ENCODE data around the gene OR3A2. TPM values are rescaled to one million over a fixed set of nuclear protein-coding genes. Genes with fewer than 3 reads are reported as not detected.
"Not testable (repeated sequence)": the region's sequence is repeated elsewhere in the genome, so short reads cannot be mapped to it uniquely, and the experiment has no call there.

Gene OR3A2
- total RNA-seq, result under 0.01 TPM in 1 of 2 replicates, not detected in the other
- polyA plus RNA-seq, result 0.03 TPM in 1 of 2 replicates, not detected in the other
- not detected in 2 replicates for polyA plus RNA-seq (2012)
- polyA minus RNA-seq (ENCODE audit: low replicate concordance), result not detected in 2 replicates

DNA sequence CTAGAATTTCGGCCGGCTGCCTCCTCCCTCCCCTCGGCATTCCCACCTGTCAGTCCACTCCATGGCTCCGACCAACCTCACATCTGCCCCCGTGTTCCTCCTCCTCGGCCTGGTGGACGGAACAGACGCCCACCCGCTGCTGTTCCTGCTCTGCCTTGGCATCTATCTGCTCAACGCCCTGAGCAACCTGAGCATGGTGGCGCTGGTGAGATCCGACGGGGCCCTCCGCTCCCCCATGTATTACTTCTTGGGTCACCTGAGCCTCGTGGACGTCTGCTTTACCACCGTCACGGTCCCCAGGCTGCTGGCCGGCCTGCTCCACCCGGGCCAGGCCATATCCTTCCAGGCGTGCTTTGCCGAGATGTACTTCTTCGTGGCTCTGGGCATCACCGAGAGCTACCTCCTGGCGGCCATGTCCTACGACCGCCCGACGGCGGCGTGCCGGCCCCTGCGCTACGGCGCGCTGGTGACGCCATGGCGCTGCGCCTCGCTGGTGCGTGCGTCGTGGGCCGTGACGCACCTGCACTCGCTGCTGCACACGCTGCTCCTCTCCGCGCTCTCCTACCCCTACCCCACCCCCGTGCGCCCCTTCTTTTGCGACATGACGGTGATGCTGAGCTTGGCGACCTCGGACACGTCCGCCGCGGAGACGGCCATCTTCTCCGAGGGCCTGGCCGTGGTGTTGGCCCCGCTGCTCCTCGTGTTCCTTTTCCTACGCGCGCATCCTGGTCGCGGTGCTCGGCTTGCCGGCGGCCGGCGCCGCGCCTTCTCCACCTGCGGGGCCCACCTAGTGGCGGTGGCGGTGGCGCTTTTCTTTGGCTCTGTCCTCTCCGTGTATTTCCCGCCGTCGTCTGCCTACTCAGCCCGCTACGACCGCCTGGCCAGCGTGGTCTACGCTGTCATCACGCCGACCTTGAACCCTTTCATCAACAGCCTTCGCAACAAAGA lies at the start of gene OR3A2:
Gene OR3A2, minus strand, starts transcription at position 440 of the 948 bp plus-strand sequence.
- TF ChIP-seq, protein P1, sequence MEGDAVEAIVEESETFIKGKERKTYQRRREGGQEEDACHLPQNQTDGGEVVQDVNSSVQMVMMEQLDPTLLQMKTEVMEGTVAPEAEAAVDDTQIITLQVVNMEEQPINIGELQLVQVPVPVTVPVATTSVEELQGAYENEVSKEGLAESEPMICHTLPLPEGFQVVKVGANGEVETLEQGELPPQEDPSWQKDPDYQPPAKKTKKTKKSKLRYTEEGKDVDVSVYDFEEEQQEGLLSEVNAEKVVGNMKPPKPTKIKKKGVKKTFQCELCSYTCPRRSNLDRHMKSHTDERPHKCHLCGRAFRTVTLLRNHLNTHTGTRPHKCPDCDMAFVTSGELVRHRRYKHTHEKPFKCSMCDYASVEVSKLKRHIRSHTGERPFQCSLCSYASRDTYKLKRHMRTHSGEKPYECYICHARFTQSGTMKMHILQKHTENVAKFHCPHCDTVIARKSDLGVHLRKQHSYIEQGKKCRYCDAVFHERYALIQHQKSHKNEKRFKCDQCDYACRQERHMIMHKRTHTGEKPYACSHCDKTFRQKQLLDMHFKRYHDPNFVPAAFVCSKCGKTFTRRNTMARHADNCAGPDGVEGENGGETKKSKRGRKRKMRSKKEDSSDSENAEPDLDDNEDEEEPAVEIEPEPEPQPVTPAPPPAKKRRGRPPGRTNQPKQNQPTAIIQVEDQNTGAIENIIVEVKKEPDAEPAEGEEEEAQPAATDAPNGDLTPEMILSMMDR (conservative IDR thresholded peaks at IDR 0.05 in 1 of 2, IDR thresholded peaks at IDR 0.05 in 1 of 2; ENCODE audit: low read depth in 1 of 2, low read length in 2 of 2), result no peak
- no peak for TF ChIP-seq EZH2 (IDR thresholded peaks at IDR 0.05; ENCODE audit: low read length, missing control alignments)

GRCh38 chr17:3433741-3434140 lies 47.6 kb upstream of the OR3A2 start, which contains the start of gene OR1E2:
Gene OR1E2, minus strand, starts transcription at chr17:3433841. Its CDS starts 0 bp downstream, at chr17:3433841.
- no peak within 1 kb of the TSS for H3K9ac ChIP-seq (ENCODE audit: insufficient read depth, low read length)
- H3K36me3 ChIP-seq (ENCODE audit: control insufficient read depth, insufficient read depth, low read length), result no peaks in the 10 kb centered on the region
- DNase-seq (ENCODE audit: low read depth in 2 of 2), result no peak
- H3K79me2 ChIP-seq (ENCODE audit: control insufficient read depth, insufficient read depth, low read length), result no peaks in the 10 kb centered on the region
- no peak within 1 kb of the TSS for H3K4me2 ChIP-seq (ENCODE audit: extremely low read depth, insufficient read depth, low read length)
- no peak within 1 kb of the TSS for H3K27ac ChIP-seq (ENCODE audit: insufficient read depth, low read length)
- H4K20me1 ChIP-seq (ENCODE audit: control insufficient read depth, extremely low read depth, insufficient read depth, low read length), result no peaks in the 10 kb centered on the region
- H3K27me3 ChIP-seq (ENCODE audit: control insufficient read depth, insufficient read depth, low read length), result no peaks in the 10 kb centered on the region
- H3K9me3 ChIP-seq (ENCODE audit: control insufficient read depth, insufficient read depth, low read depth, low read length), result no peaks in the 10 kb centered on the region
- no peaks in the 10 kb centered on the region for H3K4me1 ChIP-seq (ENCODE audit: control insufficient read depth, extremely low read depth, insufficient read depth, low read length)
- TF ChIP-seq, protein P1 (conservative IDR thresholded peaks at IDR 0.05 in 1 of 2, IDR thresholded peaks at IDR 0.05 in 1 of 2; ENCODE audit: low read depth in 1 of 2, low read length in 2 of 2), result no peak
- TF ChIP-seq EZH2 (IDR thresholded peaks at IDR 0.05; ENCODE audit: low read length, missing control alignments), result no peak
- no peak within 1 kb of the TSS for H3K4me3 ChIP-seq (replicated peaks in 1 of 4; ENCODE audit: control extremely low read depth in 1 of 4, insufficient read depth in 1 of 4, low read depth in 3 of 4, low read length in 4 of 4)
- H2AFZ ChIP-seq (ENCODE audit: low read length), result no peak within 1 kb of the TSS

More for the DNA sequence above, at the start of gene OR3A2:
- Histone ChIP-seq H3K27me3 (ENCODE audit: control insufficient read depth, insufficient read depth, low read length) (no peaks in the 10 kb centered on the region), H2AFZ (ENCODE audit: low read length) (no peak within 1 kb of the TSS), H3K4me3 (replicated peaks in 1 of 4; ENCODE audit: control extremely low read depth in 1 of 4, insufficient read depth in 1 of 4, low read depth in 3 of 4, low read length in 4 of 4) (no peak within 1 kb of the TSS), H3K9me3 (ENCODE audit: control insufficient read depth, insufficient read depth, low read depth, low read length) (no peaks in the 10 kb centered on the region), H3K4me1 (ENCODE audit: control insufficient read depth, extremely low read depth, insufficient read depth, low read length) (no peaks in the 10 kb centered on the region), H3K36me3 (ENCODE audit: control insufficient read depth, insufficient read depth, low read length) (no peaks in the 10 kb centered on the region), H3K4me2 (ENCODE audit: extremely low read depth, insufficient read depth, low read length) (no peak within 1 kb of the TSS), H4K20me1 (ENCODE audit: control insufficient read depth, extremely low read depth, insufficient read depth, low read length) (no peaks in the 10 kb centered on the region), H3K27ac (ENCODE audit: insufficient read depth, low read length) (no peak within 1 kb of the TSS), H3K9ac (ENCODE audit: insufficient read depth, low read length) (no peak within 1 kb of the TSS), H3K79me2 (ENCODE audit: control insufficient read depth, insufficient read depth, low read length) (no peaks in the 10 kb centered on the region)
- DNase-seq (ENCODE audit: low read depth in 2 of 2), result no peak

GRCh38 chr17:3433215-3433614 lies 47.1 kb upstream of the OR3A2 start:
- H3K4me1 ChIP-seq (ENCODE audit: control insufficient read depth, extremely low read depth, insufficient read depth, low read length); H4K20me1 ChIP-seq (ENCODE audit: control insufficient read depth, extremely low read depth, insufficient read depth, low read length); H3K4me3 ChIP-seq (replicated peaks in 1 of 4; ENCODE audit: control extremely low read depth in 1 of 4, insufficient read depth in 1 of 4, low read depth in 3 of 4, low read length in 4 of 4); DNase-seq (ENCODE audit: low read depth in 2 of 2); H3K79me2 ChIP-seq (ENCODE audit: control insufficient read depth, insufficient read depth, low read length); H3K9ac ChIP-seq (ENCODE audit: insufficient read depth, low read length); H3K27me3 ChIP-seq (ENCODE audit: control insufficient read depth, insufficient read depth, low read length); H3K27ac ChIP-seq (ENCODE audit: insufficient read depth, low read length); H3K36me3 ChIP-seq (ENCODE audit: control insufficient read depth, insufficient read depth, low read length); H3K4me2 ChIP-seq (ENCODE audit: extremely low read depth, insufficient read depth, low read length); H3K9me3 ChIP-seq (ENCODE audit: control insufficient read depth, insufficient read depth, low read depth, low read length); H2AFZ ChIP-seq (ENCODE audit: low read length): not testable (repeated sequence)

All from fibroblast of lung (primary cell).